Small intestine (tissue), 7 donors: ENCODE results near the gene MEGF6. TPM values are rescaled to one million over a fixed set of nuclear protein-coding genes. Genes with fewer than 3 reads are reported as not detected.

Experiments used
- DNase-seq, 2 donors: peaks; one replicate each; pipeline versions ENCODE4 v3.0.0 to v3.0.0-alpha.2; 2013
- FAIRE-seq: peaks from 2 replicates; lab custom pipeline; 2012; peaks lifted over from hg19 to GRCh38; lab: Jason Lieb, UNC
- H3K27ac ChIP-seq, 3 donors: one replicate each; pipeline ENCODE4 v1.5.1; 2013; ENCODE audit warnings: low read length in 2 of 3, mild to moderate bottlenecking in 2 of 3, control low read depth in 1 of 3, inconsistent platforms in 1 of 3, low read depth in 1 of 3, moderate library complexity in 1 of 3
- H3K27me3 ChIP-seq, 3 donors: one replicate each; pipeline ENCODE4 v1.6.1; 2013; ENCODE audit warnings: low read length in 3 of 3, inconsistent platforms in 1 of 3; ENCODE audit not compliant: control insufficient read depth in 3 of 3, insufficient read depth in 3 of 3
- H3K36me3 ChIP-seq, 3 donors: one replicate each; pipeline ENCODE4 v1.6.1; 2013; ENCODE audit warnings: low read length in 3 of 3, inconsistent platforms in 1 of 3, low read depth in 1 of 3, mild to moderate bottlenecking in 1 of 3, moderate library complexity in 1 of 3; ENCODE audit not compliant: control insufficient read depth in 3 of 3, insufficient read depth in 2 of 3
- H3K4me1 ChIP-seq, 3 donors: one replicate each; pipeline ENCODE4 v1.6.1; 2013; ENCODE audit warnings: low read length in 2 of 3, inconsistent platforms in 1 of 3, low read depth in 1 of 3, mild to moderate bottlenecking in 1 of 3, moderate library complexity in 1 of 3; ENCODE audit not compliant: control insufficient read depth in 3 of 3, insufficient read depth in 2 of 3
- H3K4me3 ChIP-seq, 3 donors: one replicate each; pipeline ENCODE4 v1.5.1; 2013; ENCODE audit warnings: low read length in 3 of 3, control low read depth in 1 of 3, inconsistent platforms in 1 of 3, low read depth in 1 of 3, mild to moderate bottlenecking in 1 of 3, moderate library complexity in 1 of 3
- H3K9me3 ChIP-seq, 2 donors: one replicate each; pipeline ENCODE4 v1.6.1; 2013; ENCODE audit warnings: low read depth in 1 of 2, low read length in 1 of 2; ENCODE audit not compliant: control insufficient read depth in 2 of 2, insufficient read depth in 1 of 2
- WGBS, 3 donors: extraction: QIAGEN DNeasy Blood & Tissue Kit; methylation state at CpG; one replicate each; pipeline ENCODE4 v1.1.7; 2013; 5-methylcytosine and 5-hydroxymethylcytosine counted together
- polyA plus RNA-seq, 4 donors: library from polyadenylated mRNA; stranded (reverse) in 3 of 4; unstranded in 1 of 4; fragments of 200-250 nt in 3 of 4; fragments of 120-200 nt in 1 of 4; gene quantifications; one replicate each; pipeline versions ENCODE4 v1.2.1 to v1.2.3, GENCODE V29; 2013
- donor health status: healthy with polysubstance abuse.
- donor health status: control.
- donor health status: control.
- donor health status: Bipolar disorder and iron deficiency.
- donor health status: healthy.

Gene MEGF6
- polyA plus RNA-seq, 4 donors: 0.45 to 5.8 (median 3.7) TPM

GRCh38 chr1:3620708-3621107 is 9.4 kb upstream of the MEGF6 start:
- FAIRE-seq (no peak), DNase-seq (no peak)
- Histone ChIP-seq H3K9me3 (no peaks in the 10 kb centered on the region), H3K36me3 (no peaks in the 10 kb centered on the region), H3K27me3 (no peaks in the 10 kb centered on the region), H3K4me3 (no peak overlapping the region), H3K4me1 (peaks cover 2 to 24% (median 10%) of the 10 kb centered on the region in 3 donors), H3K27ac (no peak overlapping the region)
- 68 to 86% (median 72%) methylated on average over 12 of the region's 12 CpGs for WGBS, 3 donors

- H3K27me3 ChIP-seq: no peaks in the 10 kb centered on the region
- no peak for FAIRE-seq
- peaks cover 2 to 22% (median 10%) of the 10 kb centered on the region in 3 donors for H3K4me1 ChIP-seq
- H3K4me3 ChIP-seq: no peak overlapping the region
- no peak overlapping the region for H3K27ac ChIP-seq
- peak; percentile 74 to 86 for DNase-seq
- 13 to 21% (median 16%) methylated on average over 18 to 21 of the region's 21 CpGs for WGBS, 3 donors
- H3K36me3 ChIP-seq: no peaks in the 10 kb centered on the region
- no peaks in the 10 kb centered on the region for H3K9me3 ChIP-seq
These were observed 7.8 kb upstream of the MEGF6 start for GRCh38 chr1:3618881-3619671.

- no peaks in the 10 kb centered on the region for H3K36me3 ChIP-seq
These were observed 7.2 kb upstream of the MEGF6 start for GRCh38 chr1:3618531-3618880.

GRCh38 chr1:3617806-3618345 is 6.6 kb upstream of the MEGF6 start:
- Histone ChIP-seq H3K9me3 (no peaks in the 10 kb centered on the region), H3K27me3 (no peaks in the 10 kb centered on the region), H3K36me3 (no peaks in the 10 kb centered on the region), H3K4me1 (peaks cover 0 to 24% (median 1%) of the 10 kb centered on the region in 3 donors), H3K27ac (no peak overlapping the region), H3K4me3 (no peak overlapping the region)
- no peak for DNase-seq
- WGBS, 3 donors: 80 to 85% (median 83%) methylated on average over 13 to 18 of the region's 18 CpGs
- FAIRE-seq: no peak

More at GRCh38 chr1:3618531-3618880, 7.2 kb upstream of the MEGF6 start:
- WGBS, 3 donors: 67 to 79% (median 73%) methylated on average over 9 of the region's 9 CpGs
- Histone ChIP-seq H3K4me1 (peaks cover 0 to 22% (median 7%) of the 10 kb centered on the region in 3 donors), H3K4me3 (no peak overlapping the region), H3K27ac (no peak overlapping the region), H3K27me3 (no peaks in the 10 kb centered on the region), H3K9me3 (no peaks in the 10 kb centered on the region)
- no peak for FAIRE-seq
- no peak for DNase-seq

GRCh38 chr1:3616861-3617260 is 5.6 kb upstream of the MEGF6 start:
- FAIRE-seq: no peak
- DNase-seq: no peak

GRCh38 chr1:3614755-3615742 is 3.7 kb upstream of the MEGF6 start:
- H3K36me3 ChIP-seq: no peaks in the 10 kb centered on the region
- no peaks in the 10 kb centered on the region for H3K9me3 ChIP-seq
- DNase-seq: no peak
- 49 to 63% (median 52%) methylated on average over 20 of the region's 20 CpGs for WGBS, 3 donors
- no peak for FAIRE-seq
- no peak overlapping the region for H3K4me3 ChIP-seq
- H3K4me1 ChIP-seq: peaks cover 0 to 31% (median 5%) of the 10 kb centered on the region in 3 donors
- H3K27ac ChIP-seq: no peak overlapping the region
- H3K27me3 ChIP-seq: peaks cover 0 to 5% (median 5%) of the 10 kb centered on the region in 3 donors

More at GRCh38 chr1:3616861-3617260, 5.6 kb upstream of the MEGF6 start:
- Histone ChIP-seq H3K9me3 (no peaks in the 10 kb centered on the region), H3K27ac (no peak overlapping the region), H3K4me3 (no peak overlapping the region), H3K36me3 (no peaks in the 10 kb centered on the region), H3K4me1 (peaks cover 0 to 24% (median 0%) of the 10 kb centered on the region in 3 donors), H3K27me3 (peaks cover 0 to 3% (median 0%) of the 10 kb centered on the region in 3 donors)
- WGBS, 3 donors: 74 to 84% (median 80%) methylated on average over 6 to 9 of the region's 9 CpGs

- Histone ChIP-seq H3K4me3 (no peak overlapping the region), H3K9me3 (no peaks in the 10 kb centered on the region), H3K4me1 (peaks cover 0 to 28% (median 5%) of the 10 kb centered on the region in 3 donors), H3K27ac (no peak overlapping the region), H3K27me3 (peaks cover 3 to 9% (median 5%) of the 10 kb centered on the region in 3 donors), H3K36me3 (no peaks in the 10 kb centered on the region)
- DNase-seq (no peak), FAIRE-seq (no peak)
- WGBS, 3 donors: 51 to 64% (median 57%) methylated on average over 7 of the region's 7 CpGs
These were observed 815 bp upstream of the MEGF6 start for GRCh38 chr1:3612123-3612522.
